K562 (cell line): ENCODE data around the gene MAP4K4. TPM values are rescaled to one million over a fixed set of nuclear protein-coding genes. Genes with fewer than 3 reads are reported as not detected.

Experiments
- ATAC-seq: fragments of 200-7000 bp; cut with Tn5 transposase; 3 replicates; pipeline ENCODE4 v1.9.1; 2020; ENCODE audit warnings: moderate library complexity
- BruUV-seq: library from RNA; stranded (reverse); fragments of 400-500 nt; replicated peaks from 2 replicates; lab custom pipeline; 2021; lab: Mats Ljungman, UMichigan
- CTCF ChIA-PET: fragments of 300-600 bp; formaldehyde crosslinking; extraction: SDS; loops from one replicate; lab custom pipeline; 2021; ENCODE audit warnings: low intra/inter-chr PET ratio; lab: Yijun Ruan, JAX
- POLR2A ChIA-PET: fragments of 300-600, 350-650 bp; sonication (Branson Sonifier 250); formaldehyde crosslinking; extraction: SDS; loops from one replicate; lab custom pipeline; 2021; ENCODE audit warnings: antibody characterized with exemption, inconsistent platforms; lab: Yijun Ruan, JAX
- DNase-seq, 4 experiments: peaks; one replicate each; pipeline versions ENCODE4 v3.0.0 to v3.0.0-alpha.2; 2011 to 2018; ENCODE audit warnings: low spot score in 3 of 4, mixed read lengths in 3 of 4; ENCODE audit errors: extremely low read depth in 1 of 4
- FAIRE-seq: peaks from 2 replicates; lab custom pipeline; 2011; peaks lifted over from hg19 to GRCh38; lab: Jason Lieb, UNC
- H2AFZ ChIP-seq: 2 replicates; pipeline ENCODE4 v1.6.0; 2011; ENCODE audit warnings: low read depth, low read length, control low read depth, inconsistent platforms
- H3K27ac ChIP-seq: fragments of 200-600 bp; 3 replicates; pipeline ENCODE4 v1.8.0; 2011; ENCODE audit warnings: low read depth, mild to moderate bottlenecking, control low read depth, inconsistent platforms, low read length, moderate library complexity, mixed read lengths; ENCODE audit errors: extremely low read depth
- H3K27me3 ChIP-seq, 2 experiments: fragments of 300-600 bp in 1 of 2; 2 replicates in 1 of 2; 3 replicates in 1 of 2; pipeline versions ENCODE4 v1.6.0 to v1.8.0; 2011; ENCODE audit warnings: inconsistent platforms in 2 of 2, low read length in 2 of 2, mild to moderate bottlenecking in 1 of 2, mixed read lengths in 1 of 2, moderate library complexity in 1 of 2; ENCODE audit not compliant: control insufficient read depth in 2 of 2, insufficient read depth in 2 of 2
- H3K36me3 ChIP-seq: fragments of 300-600 bp; 3 replicates; pipeline ENCODE4 v1.8.0; 2011; ENCODE audit warnings: mild to moderate bottlenecking, low read length, inconsistent platforms; ENCODE audit not compliant: control insufficient read depth, insufficient read depth
- H3K4me1 ChIP-seq, 2 experiments: fragments of 200-600 bp in 1 of 2; replicated peaks in 1 of 2; 2 replicates in 1 of 2; 3 replicates in 1 of 2; pipeline versions ENCODE4 v1.5.1 to v1.8.0; 2011; ENCODE audit warnings: inconsistent platforms in 2 of 2, low read length in 2 of 2, mild to moderate bottlenecking in 1 of 2, mixed read lengths in 1 of 2, moderate library complexity in 1 of 2; ENCODE audit not compliant: control insufficient read depth in 2 of 2, insufficient read depth in 2 of 2
- H3K4me2 ChIP-seq: 2 replicates; pipeline ENCODE4 v1.6.1; 2011; ENCODE audit warnings: low read length, control low read depth, inconsistent platforms, mixed read lengths; ENCODE audit not compliant: insufficient read depth
- H3K4me3 ChIP-seq: fragments of 200-600 bp; sonication (generic), shearing (Covaris generic); 2 replicates; pipeline ENCODE4 v1.5.1; 2016; ENCODE audit warnings: control low read depth, inconsistent platforms
- H3K79me2 ChIP-seq: fragments of 200-600 bp; 3 replicates; pipeline ENCODE4 v1.8.0; 2011; ENCODE audit warnings: low read length, inconsistent platforms; ENCODE audit not compliant: control insufficient read depth, insufficient read depth
- H3K9ac ChIP-seq, 2 experiments: 2 replicates each; pipeline versions ENCODE4 v1.6.0 to v1.6.1; 2011; ENCODE audit warnings: low read depth in 2 of 2, low read length in 2 of 2, control low read depth in 1 of 2, inconsistent platforms in 1 of 2, mild to moderate bottlenecking in 1 of 2, mixed read lengths in 1 of 2; ENCODE audit not compliant: insufficient read depth in 1 of 2
- H3K9me1 ChIP-seq: one replicate; pipeline ENCODE4 v1.6.0; 2011; ENCODE audit warnings: inconsistent platforms, mild to moderate bottlenecking, low read length, moderate library complexity; ENCODE audit not compliant: control insufficient read depth, insufficient read depth
- H3K9me3 ChIP-seq: replicated peaks from 2 replicates; pipeline ENCODE4 v1.5.1; 2011; ENCODE audit warnings: low read depth, low read length, inconsistent platforms; ENCODE audit not compliant: control insufficient read depth, insufficient read depth
- H4K20me1 ChIP-seq: replicated peaks from 2 replicates; pipeline ENCODE4 v1.6.1; 2011; ENCODE audit warnings: low read length, inconsistent platforms, mixed read lengths; ENCODE audit not compliant: control insufficient read depth, insufficient read depth
- CHD7 ChIP-seq: fragments of 200-600 bp; sonication (generic); IDR thresholded peaks from one replicate; pipeline ENCODE4 v1.6.1; 2012; ENCODE audit warnings: mild to moderate bottlenecking, low read depth, low read length, inconsistent platforms
- CREM ChIP-seq: IDR thresholded peaks from 2 replicates; pipeline ENCODE4 v1.6.1; 2014; ENCODE audit warnings: antibody characterized with exemption, low read depth
- PML ChIP-seq: IDR thresholded peaks from 2 replicates; pipeline ENCODE4 v1.6.1; 2012; ENCODE audit warnings: low read length, inconsistent platforms
- SREBF1 ChIP-seq: fragments of 150-350 bp; IDR thresholded peaks from 2 replicates; pipeline ENCODE4 v1.6.1; 2014; ENCODE audit warnings: antibody characterized with exemption, low read depth, low read length, borderline replicate concordance
- TCF7 ChIP-seq: sonication (generic); IDR thresholded peaks from 2 replicates; pipeline ENCODE4 v1.6.1; 2016; ENCODE audit warnings: antibody characterized with exemption, borderline replicate concordance
- TRIM24 ChIP-seq, 2 experiments: fragments of 450-650 bp; IDR thresholded peaks; 2 replicates each; pipeline ENCODE4 v1.6.1; 2016
- TRIM28 ChIP-seq: fragments of 450-650 bp; IDR thresholded peaks from 2 replicates; pipeline ENCODE4 v1.6.1; 2017
- ZC3H4 ChIP-seq: sonication (generic); formaldehyde crosslinking; IDR thresholded peaks from 2 replicates; pipeline ENCODE4 v1.9.0; 2021; ENCODE audit warnings: missing genetic modification reagents, borderline replicate concordance
- ZFP1 ChIP-seq: fragments of 450-650 bp; formaldehyde crosslinking; IDR thresholded peaks from 2 replicates; pipeline ENCODE4 v1.4.0; 2020; ENCODE audit warnings: mild to moderate bottlenecking, mixed read lengths
- ZNF12 ChIP-seq: sonication (generic); formaldehyde crosslinking; IDR thresholded peaks from 2 replicates; pipeline ENCODE4 v1.4.0; 2020; ENCODE audit warnings: mild to moderate bottlenecking, missing genetic modification reagents
- WGBS: fragments of 100-300 bp; shearing (Covaris generic); methylation state at CpG from one replicate; pipeline ENCODE4 v1.1.6; 2016; ENCODE audit warnings: low coverage, mixed read lengths; ENCODE audit not compliant: insufficient coverage; ENCODE audit errors: missing lambda C conversion rate; 5-methylcytosine and 5-hydroxymethylcytosine counted together
- in situ Hi-C: fragments of 300-500 bp; cut with MboI; formaldehyde crosslinking; loops from 4 replicates; pipeline ENCODE4 v1.15.0; 2018; ENCODE audit warnings: inconsistent platforms, mixed read lengths
- intact Hi-C: fragments of 100-400 bp; cut with micrococcal nuclease; formaldehyde crosslinking; loops from 2 replicates; pipeline ENCODE4 v1.14.2; 2022
- polyA plus RNA-seq, 8 experiments: library from polyadenylated mRNA; depleted of rRNA in 4 of 8; stranded (reverse) in 5 of 8; unstranded in 3 of 8; fragments of >200 nt; fragmentation: Nextera tagmentation in 2 of 8; fragmentation: Illumina TruSeq in 1 of 8; extraction: Ambion mirVana in 2 of 8; extraction: Trizol in 1 of 8; gene quantifications; 2 replicates each; pipeline versions ENCODE4 v1.2.1 to v1.2.3, GENCODE V29; 2011 to 2014; ENCODE audit warnings: inconsistent platforms in 1 of 8, missing spikeins in 1 of 8
- total RNA-seq, 7 experiments: library from RNA; depleted of rRNA in 6 of 7; stranded (reverse); fragments of >200 nt in 6 of 7; fragmentation: Illumina TruSeq in 2 of 7; extraction: Trizol in 2 of 7; gene quantifications; 2 replicates each; pipeline versions ENCODE4 v1.2.1 to v1.2.3, GENCODE V29; 2011 to 2021; ENCODE audit warnings: low replicate concordance in 1 of 7

The MAP4K4 gene
- total and polyA plus RNA-seq, 9 of the 15 experiments (the other 6 are each of a cell fraction or from before 2014, with no cell fraction given) = 7.6 to 76.4 (median 50.6) TPM

DNA sequence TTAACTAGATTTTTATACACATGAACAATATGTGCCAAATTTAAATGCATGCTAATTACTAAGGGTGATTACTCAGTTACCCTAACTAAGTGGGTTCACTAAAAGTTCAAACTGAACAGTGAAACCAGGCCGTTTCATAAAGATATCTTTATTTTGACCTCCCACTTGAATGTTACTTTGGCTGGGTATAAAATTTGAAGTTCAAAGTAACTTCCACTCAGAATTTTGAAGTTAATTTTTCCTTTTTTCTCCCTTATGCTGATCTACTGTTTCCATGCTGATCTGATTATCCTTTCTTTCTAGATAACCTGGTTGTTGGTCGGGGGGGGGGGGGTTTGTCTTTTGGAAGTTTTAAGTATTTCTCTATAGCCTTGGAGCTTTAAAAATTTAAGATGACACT is 25.5 kb upstream of the MAP4K4 start:
- no TSS peak for BruUV-seq
- no peak for TF ChIP-seq PML
- TF ChIP-seq TCF7 = no peak
- TF ChIP-seq CHD7 = no peak
- TF ChIP-seq CREM = no peak
- no peak for TF ChIP-seq SREBF1
- no peak for TF ChIP-seq ZNF12 (CRISPR knock-in tag)
- TF ChIP-seq ZFP1 (CRISPR knock-in tag) = peak; percentile 96
- TF ChIP-seq ZC3H4 (CRISPR knock-in tag) = no peak
- peak; percentile 86 for TF ChIP-seq TRIM28
- peak in 1 of 2 experiments; percentile 48; a peak in 2 of 4 replicates for TF ChIP-seq TRIM24 (IDR thresholded peaks at IDR 0.05)
- TF ChIP-seq, all 486 proteins: peak for 3
- H2AFZ ChIP-seq = no peak overlapping the region
- intact Hi-C loops (no loop called here), in situ Hi-C loops (no loop called here)
- H3K4me3 ChIP-seq = no peak overlapping the region
- H3K9me1 ChIP-seq = no peaks in the 10 kb centered on the region
- no peak for DNase-seq
- H3K4me2 ChIP-seq = no peak overlapping the region
- CTCF ChIA-PET = no interaction called here
- H3K27me3 ChIP-seq = no peaks in the 10 kb centered on the region
- H4K20me1 ChIP-seq = no peaks in the 10 kb centered on the region
- no peak overlapping the region for H3K27ac ChIP-seq
- POLR2A ChIA-PET = no interaction called here
- H3K36me3 ChIP-seq = no peaks in the 10 kb centered on the region
- H3K4me1 ChIP-seq = no peaks in the 10 kb centered on the region
- ATAC-seq = no peak
- no peak overlapping the region for H3K9ac ChIP-seq
- no peaks in the 10 kb centered on the region for H3K79me2 ChIP-seq
- 0% methylated on average over 2 of the region's 2 CpGs for WGBS
- no peak for FAIRE-seq
- H3K9me3 ChIP-seq = peaks cover 5% of the 10 kb centered on the region; the same call in 1 of the 2 replicates
